Measurements from ENCODE around the gene TRAFD1.

GRCh38 chr12:112130441-112130998, 5.2 kb downstream of the TRAFD1 start:
- TF ChIP-seq PBX2 (CRISPR knock-in tag; IDR thresholded peaks at IDR 0.05) (no peak), CHD4 (IDR thresholded peaks at IDR 0.05; ENCODE audit: borderline replicate concordance, low read length) (no peak), ZNF274 (CRISPR knock-in tag; IDR thresholded peaks at IDR 0.05) (no peak), JUN (CRISPR knock-in tag; IDR thresholded peaks at IDR 0.05) (no peak)
